HG02884 (cell line): ENCODE measurements around the gene TMEM38B.
A peak's percentile ranks its signal among the peaks of the same experiment; 100 is the strongest.
"Not testable (repeated sequence)": the region's sequence is repeated elsewhere in the genome, so short reads cannot be mapped to it uniquely, and the experiment has no call there.

Experiments
- ATAC-seq: cut with Tn5 transposase; IDR thresholded peaks from one replicate; pipeline ENCODE4 v1.9.1; 2021; ENCODE audit warnings: mild to moderate bottlenecking, moderate library complexity; ENCODE audit not compliant: unreplicated experiment

Gene TMEM38B

DNA sequence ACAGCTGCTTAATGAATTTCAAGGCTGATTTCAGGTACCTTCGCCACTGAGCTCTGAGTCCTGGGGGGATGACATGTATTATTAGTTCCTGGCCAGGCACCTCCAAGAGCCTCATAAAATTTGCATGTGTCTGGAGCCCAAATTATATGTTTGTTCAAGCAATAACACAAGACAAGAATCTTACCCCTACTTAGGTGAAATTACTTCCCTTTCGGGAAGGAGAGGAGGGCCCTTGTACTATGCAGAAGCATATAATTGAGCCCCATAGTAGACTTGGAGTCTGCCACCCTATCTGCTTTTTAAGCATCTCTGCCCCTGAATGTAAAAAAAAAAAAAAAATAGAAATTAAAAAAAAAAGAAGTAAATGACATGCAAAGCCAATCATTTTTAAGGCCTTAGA lies 13.0 kb upstream of the TMEM38B start:
- ATAC-seq: no peak

DNA sequence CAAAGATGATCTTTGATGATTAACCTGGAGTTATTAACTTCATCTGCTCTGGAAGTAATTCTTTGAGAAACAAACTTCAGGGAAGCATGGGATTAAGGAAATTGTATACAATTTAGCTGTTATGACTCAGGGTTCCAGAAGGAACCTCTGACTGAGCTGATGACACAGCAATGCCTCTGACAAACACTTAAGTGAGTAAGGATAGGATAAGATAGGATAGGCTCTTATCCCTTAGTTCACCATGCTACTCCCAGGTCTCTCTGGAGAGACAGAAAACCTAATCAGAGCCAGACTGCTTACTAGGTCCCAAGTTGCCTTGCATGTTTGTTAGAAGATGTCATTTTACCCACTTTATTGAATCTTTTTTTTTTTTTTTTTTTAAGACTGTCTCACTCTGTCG lies 12.6 kb upstream of the TMEM38B start:
- no peak for ATAC-seq

DNA sequence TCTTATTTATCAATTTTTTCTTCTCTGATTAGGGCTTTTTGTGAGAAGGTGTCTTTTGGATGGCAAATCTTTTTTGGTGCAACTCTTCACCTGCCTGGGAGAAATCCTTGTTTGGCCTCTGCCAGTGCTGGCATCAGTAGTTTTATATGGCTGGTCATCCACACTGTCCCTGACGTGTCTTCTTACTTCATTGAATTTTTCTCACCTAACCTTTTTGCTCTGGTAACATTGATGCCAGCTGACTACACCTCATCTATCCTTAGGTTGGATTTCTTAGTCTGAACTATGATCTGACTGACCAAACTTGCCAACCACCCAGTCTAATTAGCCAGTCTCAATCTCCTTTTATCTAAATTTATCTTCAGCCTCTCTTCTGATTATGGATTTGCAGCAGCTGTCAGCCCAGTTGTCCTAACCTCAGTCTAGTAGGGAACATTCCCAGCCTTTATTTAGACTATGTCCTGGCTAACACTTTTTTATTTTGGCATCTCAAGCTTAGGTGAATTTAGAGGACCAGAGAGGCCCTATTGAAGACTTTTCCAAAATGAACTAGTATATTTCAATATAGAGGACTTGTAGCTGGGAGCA lies 10.6 kb upstream of the TMEM38B start:
- no peak for ATAC-seq

DNA sequence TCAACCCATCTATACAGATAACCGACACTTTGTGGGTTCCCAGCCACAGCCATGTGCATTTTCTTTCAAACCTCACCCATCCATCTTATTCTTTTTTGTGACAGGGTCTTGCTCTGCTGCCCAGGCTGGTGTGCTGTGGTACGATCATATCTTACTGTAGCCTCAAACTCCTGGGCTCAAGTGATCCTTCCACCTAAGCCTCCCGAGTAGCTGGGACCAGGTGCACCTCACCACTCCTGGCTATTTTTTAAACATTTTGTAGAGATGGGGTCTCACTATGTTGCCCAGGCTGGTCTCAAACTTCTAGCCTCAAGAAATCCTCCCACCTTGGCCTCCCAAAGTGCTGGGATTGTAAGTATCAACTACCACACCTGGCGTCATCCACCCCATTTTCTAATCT lies 7.4 kb upstream of the TMEM38B start:
- no peak for ATAC-seq

DNA sequence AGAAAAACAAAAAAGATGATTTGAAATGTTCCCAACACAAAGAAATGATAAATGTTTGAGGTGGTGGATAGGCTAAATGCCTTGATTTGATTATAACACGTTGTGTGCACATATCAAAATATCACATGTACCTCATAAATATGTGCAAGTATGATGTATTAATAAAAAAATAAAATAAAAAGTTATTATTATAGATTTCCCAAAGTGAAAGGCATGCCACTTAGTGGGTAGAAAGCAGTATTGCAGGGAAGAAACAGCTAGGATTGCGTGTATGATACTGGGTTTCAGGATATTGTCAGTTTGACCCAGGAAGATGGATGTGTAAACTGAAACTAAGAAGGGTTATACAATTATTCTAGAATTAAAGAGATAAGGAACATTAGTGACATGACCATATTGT lies 3.6 kb upstream of the TMEM38B start:
- no peak for ATAC-seq

DNA sequence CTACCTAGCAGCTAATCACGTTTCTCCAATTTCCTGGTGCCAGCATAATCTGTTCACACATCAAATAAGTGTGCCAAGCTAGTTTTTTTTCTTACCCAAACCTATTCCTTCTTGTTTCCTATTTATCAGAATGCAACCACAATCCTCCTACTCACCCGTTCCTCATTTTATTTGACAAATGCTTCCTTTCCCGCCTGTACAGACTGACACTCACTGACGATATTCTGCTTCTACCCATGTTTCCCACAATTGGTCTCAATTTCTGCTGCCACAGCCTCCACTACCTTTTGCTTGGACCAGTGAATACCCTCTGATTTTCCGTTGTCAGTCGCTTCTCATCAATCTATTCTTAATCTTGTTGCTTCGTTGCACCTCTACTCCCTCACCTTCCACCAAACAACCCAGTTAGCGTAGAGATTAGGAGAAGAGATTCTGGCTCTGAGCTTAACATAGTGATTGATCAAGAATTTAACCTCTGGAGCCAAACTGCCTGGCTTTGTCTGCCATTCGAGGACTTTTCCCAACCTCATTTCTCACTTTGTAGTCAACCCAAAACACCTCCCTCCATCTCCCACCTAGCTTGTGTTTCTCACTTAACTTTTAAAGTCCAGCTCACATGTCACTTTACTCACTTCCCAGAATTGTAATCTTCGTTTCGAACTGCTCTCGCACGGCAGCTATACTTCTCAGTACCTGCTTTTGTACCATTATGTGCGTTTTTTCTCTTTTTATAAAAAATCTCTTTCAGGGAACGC lies 729 bp upstream of the TMEM38B start:
- ATAC-seq: peak; percentile 24

DNA sequence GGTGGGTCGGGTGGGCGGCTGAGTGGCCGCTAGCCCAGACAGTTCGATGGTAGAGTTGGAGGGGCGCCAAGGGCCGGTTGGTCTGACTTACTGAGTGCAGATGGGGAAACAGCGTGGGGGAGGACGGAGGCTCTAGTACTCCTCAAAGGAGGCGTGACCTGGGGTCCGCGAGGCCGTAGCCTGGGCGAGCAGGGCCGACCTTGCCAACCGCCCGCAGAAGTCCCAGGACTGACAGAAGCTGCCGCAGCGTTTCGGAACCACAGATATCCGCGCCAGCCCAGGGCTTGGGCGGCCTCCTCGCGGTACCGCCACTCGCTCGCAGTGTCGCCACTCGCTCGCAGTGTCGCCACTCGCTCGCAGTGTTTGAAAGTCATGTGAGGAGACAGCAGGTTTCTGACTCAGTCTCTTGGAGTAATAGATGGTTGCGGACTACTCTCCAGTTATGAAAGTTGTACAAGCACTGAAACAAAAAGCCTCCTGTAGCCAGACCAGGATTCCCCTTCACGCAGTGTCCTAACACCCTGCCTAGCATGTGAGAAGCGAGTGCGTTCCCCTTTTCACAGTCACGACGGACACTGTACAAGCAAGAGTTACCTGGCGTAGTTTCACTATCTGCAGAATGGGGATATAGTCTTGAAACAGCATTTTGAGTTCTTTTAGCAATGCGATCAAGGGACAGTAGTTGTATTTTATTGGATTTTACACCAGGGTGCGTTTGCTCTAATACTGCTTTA lies 674 bp downstream of the TMEM38B start:
- peak; percentile 58 for ATAC-seq

DNA sequence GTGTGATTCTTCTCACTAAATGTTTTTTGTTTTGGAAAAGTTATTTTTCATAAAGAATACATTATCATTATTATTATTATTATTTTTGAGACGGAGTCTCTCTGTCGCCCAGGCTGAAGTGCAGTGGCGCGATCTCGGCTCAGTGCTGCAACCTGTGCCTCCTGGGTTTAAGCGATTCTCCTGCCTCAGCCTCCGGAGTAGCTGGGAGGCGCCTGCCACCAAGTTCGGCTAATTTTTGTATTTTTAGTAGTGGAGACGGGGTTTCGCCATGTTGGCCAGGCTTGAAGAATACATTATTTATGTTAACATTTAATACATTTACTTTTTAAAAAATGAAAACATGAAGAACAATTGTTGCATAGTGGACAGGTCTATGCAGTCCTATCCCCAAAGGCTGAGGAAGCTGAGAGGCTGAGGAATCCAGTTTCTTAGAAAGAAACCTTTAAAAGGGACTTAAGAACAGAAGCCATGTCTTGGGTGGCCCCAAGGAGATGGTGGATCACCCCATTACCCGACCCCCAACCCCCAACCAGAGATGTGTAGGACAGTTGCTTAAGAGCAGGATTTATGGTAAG lies 2.0 kb downstream of the TMEM38B start:
- no peak for ATAC-seq

DNA sequence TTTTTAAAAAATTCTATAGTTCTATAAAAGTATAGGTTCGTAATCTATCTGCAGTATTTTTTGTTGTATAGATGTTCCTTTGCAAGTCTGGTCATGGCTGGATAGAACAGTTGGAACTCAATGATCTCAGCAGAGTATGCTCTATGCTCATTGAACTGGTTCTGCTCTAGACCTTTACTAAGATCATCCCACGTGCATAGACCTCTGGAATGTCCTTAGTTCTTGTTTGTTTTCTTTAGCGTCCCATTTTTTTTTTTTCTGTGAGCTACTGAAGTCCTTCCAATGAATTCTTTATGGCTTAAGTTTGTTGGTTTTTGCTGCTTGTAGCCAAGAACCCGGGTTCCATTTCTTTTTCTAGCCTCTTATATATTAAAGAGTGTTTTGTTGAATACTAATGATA lies 3.5 kb downstream of the TMEM38B start:
- ATAC-seq: no peak

DNA sequence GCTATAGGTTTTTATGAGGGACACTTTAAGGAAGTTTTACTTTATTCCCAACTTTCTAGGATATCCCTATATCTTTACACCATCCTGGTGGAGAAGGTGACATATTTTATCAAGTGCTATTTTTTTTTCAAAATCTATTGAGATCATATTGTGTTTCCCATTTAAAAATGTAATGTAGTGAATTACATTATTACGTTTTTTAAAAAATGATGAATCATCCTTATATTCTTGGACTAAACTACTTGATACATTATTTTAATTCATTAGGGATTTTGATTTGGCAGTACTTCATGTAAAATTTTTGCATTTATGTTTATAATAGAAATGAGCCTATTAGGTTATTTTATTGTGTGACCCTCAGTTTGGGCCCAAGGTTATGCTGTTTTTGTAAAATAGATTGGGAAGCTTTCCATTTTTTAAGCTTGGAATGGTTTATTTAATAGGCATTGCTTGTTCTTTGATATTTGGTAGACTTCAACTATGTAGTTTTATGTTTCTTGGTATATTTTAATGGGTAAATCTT lies 4.1 kb downstream of the TMEM38B start:
- ATAC-seq: no peak

DNA sequence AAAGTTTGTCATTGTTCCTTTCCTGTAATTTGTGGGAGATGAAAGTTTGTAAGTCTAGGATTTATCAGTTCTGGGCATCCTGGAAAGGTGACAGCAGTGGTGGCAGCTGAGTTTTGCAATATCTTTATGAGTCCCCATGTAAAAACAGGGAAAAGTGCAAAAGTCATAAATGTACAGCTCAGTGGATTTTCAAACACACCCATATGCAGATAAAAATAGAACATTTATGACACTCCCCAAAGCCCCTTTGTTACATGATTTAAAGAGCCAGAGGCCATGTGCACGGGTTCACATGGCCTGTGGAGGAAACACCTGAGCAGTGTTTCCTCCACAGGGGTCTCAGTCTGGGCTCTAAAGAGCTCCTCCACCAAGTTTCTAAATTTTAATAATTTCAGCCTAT lies 6.3 kb downstream of the TMEM38B start:
- ATAC-seq: no peak

DNA sequence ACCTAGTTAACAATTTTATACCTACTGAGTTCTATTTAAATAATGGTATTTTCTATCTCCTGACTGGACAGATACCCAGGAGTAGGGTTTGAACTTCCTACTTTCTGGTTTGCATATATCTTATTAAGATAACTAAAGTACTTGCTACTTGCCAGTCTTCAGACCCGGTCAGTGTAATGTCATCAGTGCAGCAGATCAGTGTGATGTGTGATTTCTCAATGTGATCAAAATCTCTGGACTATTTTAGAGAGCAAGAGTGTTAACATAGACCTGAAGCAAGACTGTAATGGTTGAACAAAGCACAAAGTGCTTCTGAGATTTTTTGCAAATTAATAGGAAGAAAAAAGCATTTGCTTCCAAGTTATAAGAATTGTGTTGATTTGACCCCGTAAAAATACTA lies 6.8 kb downstream of the TMEM38B start:
- no peak for ATAC-seq

DNA sequence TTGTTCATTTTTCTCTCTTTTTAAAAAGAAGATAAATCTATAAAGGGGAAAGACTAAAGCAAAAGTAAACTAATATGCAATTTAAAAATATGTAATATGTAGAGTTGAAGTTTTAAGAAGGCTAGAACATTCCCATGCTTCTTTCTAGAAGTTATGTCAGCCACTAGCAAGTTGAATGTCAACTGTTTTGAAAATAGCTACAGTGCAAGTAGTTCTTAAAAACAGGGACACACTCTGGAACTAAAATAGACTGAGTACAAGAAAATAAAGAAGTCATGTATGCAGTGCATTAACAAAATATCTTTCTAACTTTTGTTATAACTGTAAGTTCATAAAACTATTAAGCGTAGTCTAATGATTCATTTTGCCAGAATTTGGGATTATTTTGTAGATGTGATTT lies 7.9 kb downstream of the TMEM38B start:
- no peak for ATAC-seq

DNA sequence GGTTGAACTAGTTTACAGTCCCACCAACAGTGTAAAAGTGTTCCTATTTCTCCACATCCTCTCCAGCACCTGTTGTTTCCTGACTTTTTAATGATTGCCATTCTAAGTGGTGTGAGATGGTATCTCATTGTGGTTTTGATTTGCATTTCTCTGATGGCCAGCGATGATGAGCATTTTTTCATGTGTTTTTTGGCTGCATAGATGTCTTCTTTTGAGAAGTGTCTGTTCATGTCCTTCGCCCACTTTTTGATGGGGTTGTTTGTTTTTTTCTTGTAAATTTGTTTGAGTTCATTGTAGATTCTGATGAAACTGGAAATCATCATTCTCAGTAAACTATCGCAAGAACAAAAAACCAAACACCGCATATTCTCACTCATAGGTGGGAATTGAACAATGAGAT lies 9.3 kb downstream of the TMEM38B start:
- not testable (repeated sequence) for ATAC-seq

DNA sequence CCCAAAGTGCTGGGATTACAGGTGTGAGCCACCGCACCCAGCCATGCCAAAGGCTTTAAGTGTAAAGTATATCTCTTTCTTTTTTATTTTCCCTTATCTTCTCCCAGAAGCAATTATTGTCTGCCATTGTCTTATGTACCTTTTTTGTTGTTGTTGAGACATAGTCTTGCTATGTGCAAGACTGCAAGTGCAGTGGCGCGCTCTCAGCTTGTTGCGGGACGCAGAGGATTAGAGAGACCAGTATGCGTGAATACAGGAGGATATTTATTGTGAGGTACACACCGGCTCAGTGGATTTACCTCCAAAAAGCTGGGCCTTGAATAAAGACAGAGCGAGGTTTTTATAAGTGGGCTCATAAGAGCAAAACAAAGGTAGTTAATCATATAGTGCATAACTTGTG lies 11.8 kb downstream of the TMEM38B start:
- ATAC-seq: no peak

DNA sequence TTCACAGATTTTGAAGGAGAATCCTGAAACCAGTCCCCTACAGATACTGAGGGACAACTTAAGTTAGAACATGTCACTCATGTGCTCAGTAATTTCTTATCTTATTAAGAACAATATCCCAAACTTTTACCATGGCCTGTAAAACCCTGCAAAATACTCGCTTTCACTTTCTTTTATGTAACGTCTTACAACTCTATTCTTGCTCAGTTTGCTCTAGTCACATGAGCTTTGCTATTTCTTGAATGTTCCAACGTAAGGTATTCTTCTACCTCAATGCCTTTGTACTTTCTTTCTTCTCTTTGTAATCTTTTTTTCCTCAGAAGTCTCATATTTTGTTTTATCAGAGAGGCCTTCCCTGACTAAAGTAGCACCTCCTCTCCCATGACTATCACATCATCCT lies 14.1 kb downstream of the TMEM38B start:
- peak; percentile 54 for ATAC-seq

DNA sequence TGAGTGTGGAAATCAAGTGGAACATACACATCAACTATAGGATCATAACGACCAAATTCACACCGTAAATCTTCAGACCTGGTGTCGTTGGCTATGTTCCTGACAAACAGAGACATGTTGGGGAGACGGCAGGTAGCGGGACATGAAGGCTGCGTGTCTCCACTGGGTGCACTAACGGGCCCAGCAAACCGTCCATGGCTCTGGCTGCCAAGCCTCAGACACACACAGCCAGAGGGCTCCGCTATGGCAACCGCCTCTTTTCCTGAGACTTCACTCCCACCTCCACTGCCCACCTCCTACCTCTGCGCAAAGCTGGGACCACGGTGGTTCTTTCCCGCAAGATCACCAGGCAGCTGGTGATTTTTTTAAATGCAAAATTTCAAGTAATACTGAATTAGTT lies 16.3 kb downstream of the TMEM38B start:
- ATAC-seq: no peak

DNA sequence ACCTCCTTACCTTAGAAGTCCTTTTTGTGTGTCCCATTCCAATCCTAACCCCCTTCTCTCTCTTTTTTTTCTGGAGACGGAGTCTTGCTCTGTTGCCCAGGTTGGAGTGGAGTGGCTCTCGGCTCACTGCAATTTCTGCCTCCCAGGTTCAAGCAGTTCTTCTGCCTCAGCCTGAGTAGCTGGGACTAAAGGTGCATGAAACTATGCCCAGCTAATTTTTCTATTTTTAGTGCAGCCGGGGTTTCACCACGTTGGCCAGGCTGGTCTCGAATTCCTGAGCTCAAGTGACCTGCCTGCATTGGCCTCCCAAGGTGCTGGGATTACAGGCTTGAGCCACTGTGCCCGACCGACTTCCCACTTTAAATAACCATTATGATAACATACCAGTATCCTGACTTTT lies 17.5 kb downstream of the TMEM38B start:
- no peak for ATAC-seq

DNA sequence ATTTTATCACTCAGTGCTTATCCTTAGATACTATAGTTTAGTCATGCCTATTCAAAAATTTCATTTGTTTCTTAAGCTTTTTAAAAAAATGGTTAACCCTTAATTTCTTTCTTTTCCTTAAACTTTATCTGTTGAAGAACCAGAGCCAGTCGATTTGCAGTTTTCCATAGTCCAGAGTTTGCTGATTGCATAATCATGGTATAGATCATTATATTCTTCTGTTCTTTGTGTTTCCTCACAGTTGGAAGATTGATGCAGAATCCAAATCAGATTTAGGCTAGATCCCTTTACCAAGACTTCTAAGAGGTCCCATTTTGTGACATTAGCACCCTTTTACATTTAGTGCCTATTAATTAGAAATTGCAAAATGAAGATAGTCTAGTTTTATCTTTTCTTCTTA lies 18.0 kb downstream of the TMEM38B start:
- no peak for ATAC-seq

DNA sequence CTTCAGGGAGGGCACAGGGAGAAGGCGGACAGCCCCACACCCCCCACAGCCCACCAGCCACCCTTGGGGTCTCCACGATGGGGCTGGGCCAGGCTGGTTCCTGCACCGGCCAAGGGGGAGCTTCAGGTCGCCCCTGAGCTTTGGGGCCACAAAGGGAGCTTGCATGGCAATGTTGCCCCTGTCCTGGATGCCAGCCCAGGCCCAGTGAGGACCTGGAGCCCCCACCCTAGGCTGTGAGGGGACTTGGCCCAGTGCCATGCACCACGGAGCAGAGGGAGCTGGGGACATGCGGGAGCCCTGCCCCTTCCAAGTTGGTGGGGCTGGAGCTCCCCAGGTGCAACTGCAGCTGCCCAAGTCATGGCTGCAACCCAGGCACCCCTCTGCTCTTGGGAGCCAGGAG lies 18.4 kb downstream of the TMEM38B start:
- ATAC-seq: no peak

DNA sequence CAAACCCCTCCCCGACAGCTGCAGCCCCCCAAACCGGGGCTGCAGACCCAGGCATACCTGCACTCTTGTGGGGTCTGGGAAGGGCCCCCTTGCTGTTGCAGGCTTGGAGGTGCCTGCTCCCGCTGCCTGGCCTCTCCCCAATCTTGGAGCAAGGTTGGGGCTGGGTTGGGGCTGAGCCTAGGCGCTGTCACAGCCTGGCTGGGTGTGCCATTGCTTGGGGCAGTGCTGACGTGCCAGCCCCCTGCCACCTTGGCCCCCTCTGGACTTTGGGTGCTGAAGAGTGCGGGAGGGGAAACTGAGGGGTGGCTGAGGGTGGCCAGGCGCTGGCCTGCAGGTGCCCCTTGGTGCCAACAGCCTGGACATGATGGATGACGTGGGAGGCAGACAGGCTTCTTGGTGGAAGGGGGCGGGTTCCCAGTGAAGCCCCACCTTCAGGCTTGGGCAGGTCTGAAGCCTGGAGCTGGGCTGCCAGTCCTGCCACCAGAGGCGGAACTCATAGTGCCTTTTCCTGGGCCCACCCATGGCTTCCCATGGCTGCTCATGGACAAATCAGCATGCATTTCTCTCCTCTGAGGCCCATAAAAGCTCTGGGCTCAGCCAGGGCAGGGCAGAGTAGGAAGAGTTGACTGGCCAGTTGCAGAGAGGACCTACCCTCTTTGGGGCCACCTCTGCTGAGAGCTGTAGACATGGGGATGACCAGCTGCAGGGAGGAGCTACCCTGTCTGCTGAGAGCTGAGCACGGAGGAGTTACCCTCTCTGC lies 19.1 kb downstream of the TMEM38B start:
- no peak for ATAC-seq
